A172 (cell line): ENCODE results near the gene DYNLL2. TPM values are rescaled to one million over a fixed set of nuclear protein-coding genes. Genes with fewer than 3 reads are reported as not detected.
A peak's percentile ranks its signal among the peaks of the same experiment; 100 is the strongest.
"Not testable (repeated sequence)": the region's sequence is repeated elsewhere in the genome, so short reads cannot be mapped to it uniquely, and the experiment has no call there.

ENCODE experiments used
- DNase-seq: peaks from one replicate; pipeline ENCODE4 v3.0.0-alpha.2; 2015; ENCODE audit warnings: low spot score
- total RNA-seq: library from RNA; depleted of rRNA; stranded (reverse); fragments of >200 nt; shearing (Covaris generic); gene quantifications from 2 replicates; pipeline ENCODE4 v1.2.3, GENCODE V29; 2014

DYNLL2 gene
- total RNA-seq, 1 experiment from 2014 or later = 21.0 TPM

DNA sequence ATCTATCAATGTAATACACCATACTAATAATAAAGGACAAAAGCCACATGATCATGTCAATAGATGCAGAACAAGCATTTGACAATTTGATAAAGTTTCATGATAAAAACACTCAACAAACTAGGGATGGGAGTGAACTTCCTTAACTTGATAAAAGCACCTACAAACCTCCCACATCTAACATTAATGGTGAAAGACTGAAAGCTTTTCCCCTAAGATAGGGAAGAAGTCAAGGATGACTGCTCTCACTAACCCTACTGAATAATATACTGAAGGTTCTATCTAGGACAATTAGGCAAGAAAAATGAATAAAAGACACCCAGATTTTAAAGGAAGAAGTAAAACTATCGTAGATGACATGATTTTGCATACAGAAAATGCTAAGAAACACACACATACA lies 10.4 kb upstream of the DYNLL2 start:
- no peak for DNase-seq

DNA sequence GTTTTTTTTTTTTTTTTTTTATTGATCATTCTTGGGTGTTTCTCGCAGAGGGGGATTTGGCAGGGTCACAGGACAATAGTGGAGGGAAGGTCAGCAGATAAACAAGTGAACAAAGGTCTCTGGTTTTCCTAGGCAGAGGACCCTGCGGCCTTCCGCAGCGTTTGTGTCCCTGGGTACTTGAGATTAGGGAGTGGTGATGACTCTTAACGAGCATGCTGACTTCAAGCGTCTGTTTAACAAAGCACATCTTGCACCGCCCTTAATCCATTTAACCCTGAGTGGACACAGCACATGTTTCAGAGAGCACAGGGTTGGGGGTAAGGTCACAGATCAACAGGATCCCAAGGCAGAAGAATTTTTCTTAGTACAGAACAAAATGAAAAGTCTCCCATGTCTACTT lies 10.0 kb upstream of the DYNLL2 start:
- DNase-seq = not testable (repeated sequence)

DNA sequence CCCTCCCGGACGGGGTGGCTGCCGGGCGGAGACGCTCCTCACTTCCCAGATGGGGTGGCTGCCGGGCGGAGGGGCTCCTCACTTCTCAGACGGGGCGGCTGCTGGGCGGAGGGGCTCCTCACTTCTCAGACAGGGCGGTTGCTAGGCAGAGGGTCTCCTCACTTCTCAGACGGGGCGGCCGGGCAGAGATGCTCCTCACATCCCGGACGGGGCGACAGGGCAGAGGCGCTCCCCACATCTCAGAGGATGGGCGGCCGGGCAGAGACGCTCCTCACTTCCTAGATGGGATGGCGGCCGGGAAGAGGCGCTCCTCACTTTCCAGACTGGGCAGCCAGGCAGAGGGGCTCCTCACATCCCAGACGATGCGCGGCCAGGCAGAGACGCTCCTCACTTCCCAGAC lies 8.8 kb upstream of the DYNLL2 start:
- DNase-seq = not testable (repeated sequence)

DNA sequence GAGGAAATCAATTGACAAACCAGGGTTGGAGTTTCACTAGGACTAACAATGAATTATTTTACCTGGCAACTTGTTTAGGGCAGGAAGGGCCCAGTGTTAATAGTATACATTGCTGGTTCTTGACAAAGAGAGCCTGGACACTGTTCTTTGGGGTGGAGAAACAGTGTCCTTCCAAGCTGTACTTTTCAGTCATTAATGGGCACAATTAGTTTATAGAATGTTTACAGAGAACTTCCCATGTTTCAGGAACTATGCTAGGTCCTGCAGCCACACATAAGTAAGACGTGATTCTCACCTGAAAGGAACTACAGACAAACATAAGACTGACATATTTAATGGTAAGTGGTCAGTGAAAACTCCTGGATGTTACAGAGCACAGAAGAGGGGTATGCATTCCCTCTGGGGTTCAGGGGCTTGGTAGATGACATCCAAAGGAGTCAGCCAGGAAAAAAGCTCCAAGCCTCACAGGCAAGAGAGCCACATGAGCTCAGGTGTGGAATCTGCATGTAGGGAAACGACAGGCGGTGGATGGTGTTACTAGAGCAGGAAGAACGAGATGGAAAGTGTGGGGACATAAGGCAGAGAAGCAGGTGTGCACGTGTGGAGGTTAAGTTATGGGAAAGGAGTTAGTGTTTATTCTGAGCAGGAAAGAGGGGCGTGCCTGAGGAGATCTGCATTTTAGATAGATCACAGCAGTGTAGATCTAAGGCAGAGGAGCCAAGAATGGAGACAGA lies 3.8 kb upstream of the DYNLL2 start:
- DNase-seq = no peak

DNA sequence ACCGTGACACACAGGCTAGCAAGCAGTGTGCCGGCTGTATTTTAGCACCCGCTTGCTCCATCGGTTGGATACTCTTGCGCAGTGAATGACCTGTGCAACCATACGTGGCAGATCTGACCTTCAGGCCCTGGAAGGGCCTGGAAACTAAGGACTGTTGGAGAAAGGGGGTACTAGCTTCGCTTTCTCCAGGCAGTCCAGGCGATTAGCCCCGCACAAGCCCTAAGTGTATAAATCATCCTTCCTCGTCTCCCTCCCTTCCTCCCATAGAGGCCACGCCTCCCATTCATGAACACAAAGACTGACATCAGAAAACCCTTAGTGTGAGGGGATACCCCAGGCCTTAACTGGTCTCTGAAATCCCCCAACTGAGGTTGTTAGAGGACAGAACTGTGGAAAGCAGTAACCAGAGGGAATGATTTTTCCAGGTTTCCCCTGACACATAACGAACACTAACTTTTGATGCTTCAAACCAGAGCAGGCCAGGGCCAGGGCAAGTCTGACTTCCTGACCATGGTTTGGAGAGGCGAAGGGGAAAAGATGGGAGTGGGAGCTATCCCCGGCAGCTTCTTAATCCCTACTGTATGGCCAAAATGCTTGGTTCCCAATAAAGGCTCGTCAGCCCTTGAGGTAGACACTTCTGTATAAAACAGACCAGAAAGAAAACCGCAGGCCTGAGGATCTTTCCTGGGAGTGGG lies 1.4 kb upstream of the DYNLL2 start:
- DNase-seq = no peak

GRCh38 chr17:58082341-58082869 lies 814 bp upstream of the DYNLL2 start:
- DNase-seq = no peak

GRCh38 chr17:58083491-58084316 lies 485 bp downstream of the DYNLL2 start:
- peak; percentile 42 for DNase-seq

DNA sequence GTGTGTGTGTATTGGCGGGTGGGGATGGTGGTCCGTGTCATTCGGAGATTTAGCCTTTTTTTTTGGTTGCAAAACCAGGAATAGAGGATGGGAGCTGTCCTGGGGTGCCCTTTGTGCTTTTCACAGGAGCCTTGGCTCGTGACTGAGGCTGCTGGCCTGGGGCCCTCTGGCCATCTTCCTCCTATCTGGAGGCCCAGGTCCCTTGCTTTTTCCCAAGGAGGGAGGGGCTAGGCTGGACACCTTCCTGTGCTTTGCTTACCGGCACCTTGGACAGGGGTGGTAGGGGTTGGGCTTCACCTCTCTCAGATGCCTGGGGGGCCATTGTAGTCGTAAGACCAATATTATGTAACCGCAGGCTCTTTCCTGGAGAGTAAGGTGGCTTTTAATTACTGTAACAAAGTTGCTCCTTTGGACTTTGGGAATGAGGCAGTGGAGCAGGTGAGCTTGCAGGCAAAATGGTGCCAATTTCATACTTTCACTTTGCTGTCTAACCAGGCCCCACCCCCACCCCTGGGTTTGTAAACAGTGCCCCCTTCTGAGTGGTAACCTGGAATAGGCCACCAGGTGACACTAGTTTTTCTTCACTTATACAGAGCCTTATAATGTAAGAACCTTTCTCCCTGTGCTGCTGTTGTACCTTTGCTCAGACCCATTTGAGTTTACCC lies 1.2 kb downstream of the DYNLL2 start:
- peak; percentile 25 for DNase-seq

DNA sequence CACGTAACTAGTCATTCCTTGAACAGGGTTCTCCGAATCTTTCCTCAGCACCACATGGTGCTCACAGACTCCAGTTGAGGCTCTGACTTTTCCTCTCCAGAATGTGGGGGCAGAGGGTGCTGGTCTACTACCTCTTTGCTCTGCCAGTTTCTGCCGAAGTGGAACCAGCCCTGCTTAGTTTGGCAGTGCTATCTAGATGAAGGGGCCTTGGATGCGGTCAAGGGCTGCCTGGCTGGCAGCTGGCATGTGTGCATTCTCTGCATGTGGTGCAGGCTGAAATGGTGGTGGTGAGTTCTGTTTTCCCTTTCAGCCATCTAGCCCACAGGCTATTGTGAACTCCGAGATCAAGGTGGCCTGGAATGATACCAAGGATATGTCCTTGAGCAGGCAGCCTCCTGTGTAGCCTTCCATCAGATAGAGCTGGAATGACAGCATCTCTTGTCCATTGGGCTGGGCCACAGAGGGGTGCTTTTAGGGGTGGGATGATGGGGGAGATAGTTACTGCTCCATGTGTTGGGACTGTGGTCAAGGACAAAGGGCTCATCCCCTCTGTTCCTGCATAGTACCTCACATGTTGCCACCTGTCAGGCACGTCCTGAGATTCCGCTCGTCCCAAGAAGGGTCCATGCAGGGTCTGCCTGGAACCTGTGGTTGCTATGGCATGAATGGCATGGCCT lies 2.0 kb downstream of the DYNLL2 start:
- no peak for DNase-seq

- no peak for DNase-seq
Measured at GRCh38 chr17:58086953-58087352, 3.7 kb downstream of the DYNLL2 start.

DNA sequence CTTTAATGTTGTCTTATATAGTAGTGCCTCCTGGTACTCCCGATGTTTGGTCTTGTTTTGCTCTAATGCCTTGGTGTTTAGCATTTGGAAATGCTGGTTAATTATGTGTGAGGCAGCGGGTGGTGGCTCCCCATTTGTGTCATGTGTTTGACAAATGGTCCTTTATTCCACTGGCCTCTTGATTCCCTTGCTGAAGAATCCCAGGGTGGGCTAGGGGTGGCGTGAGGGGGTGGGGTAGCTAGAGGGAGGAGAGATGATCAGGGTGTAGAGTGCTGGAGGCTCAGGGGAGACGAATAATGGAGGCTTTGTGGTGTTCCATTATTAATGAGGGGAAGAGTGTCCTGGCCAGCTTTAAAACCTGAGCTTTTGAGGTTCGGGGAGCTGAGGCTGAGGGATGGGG lies 5.4 kb downstream of the DYNLL2 start:
- no peak for DNase-seq

- DNase-seq = no peak
Measured at GRCh38 chr17:58089111-58089510, 5.9 kb downstream of the DYNLL2 start.

- DNase-seq = no peak
Measured at GRCh38 chr17:58091024-58091567, 7.9 kb downstream of the DYNLL2 start.

- no peak for DNase-seq
Measured at GRCh38 chr17:58092101-58092796, 9.0 kb downstream of the DYNLL2 start.

DNA sequence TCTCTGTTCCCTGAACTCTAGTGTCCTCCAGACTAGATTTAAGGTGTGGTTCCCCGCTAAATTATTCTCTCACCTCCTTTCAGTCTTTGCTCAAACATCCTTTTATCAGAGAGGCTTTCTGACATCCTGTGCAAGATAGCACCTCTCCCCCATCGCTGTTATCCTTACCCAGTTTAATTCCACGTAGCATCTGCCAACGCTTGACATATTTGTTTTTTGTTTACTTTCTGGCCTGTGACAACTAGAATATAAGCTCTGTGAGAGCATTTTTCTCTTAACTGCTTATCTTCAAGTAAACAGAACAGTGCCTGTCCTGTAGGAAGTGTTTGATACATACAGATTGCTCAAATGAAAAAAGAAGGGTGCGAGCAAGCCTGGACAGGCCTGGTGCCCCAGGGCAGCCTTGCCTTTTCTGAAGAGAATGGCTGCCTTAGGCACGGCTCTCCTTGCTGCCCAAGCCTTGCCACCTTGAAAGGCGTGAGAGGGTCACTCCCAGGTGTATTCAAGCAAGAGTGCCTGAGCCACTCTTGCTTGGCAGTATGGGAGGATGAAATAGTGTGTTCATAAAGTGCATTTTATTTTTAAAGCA lies 9.7 kb downstream of the DYNLL2 start:
- DNase-seq = no peak

DNA sequence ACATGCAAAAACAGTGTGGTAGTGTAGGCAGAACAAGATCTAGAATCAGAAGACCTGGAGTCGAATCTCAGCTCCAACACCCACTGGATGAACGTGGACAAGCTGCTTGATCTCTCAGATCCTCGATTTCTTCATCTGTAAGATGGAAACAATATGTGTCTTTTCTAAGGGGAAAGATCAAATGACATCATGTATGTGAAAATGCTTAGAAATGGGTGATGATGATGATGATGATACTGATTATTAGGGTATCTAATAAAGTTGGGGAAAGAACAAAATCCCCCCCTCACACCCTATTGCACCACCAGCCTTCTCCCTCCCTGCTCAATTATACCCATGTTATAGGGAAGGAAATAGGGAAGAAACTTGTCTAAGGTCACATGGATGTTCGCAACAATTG lies 10.9 kb downstream of the DYNLL2 start:
- no peak for DNase-seq

GRCh38 chr17:58096892-58097291 lies 13.7 kb downstream of the DYNLL2 start:
- no peak for DNase-seq

GRCh38 chr17:58097384-58098088 lies 14.3 kb downstream of the DYNLL2 start:
- no peak for DNase-seq

GRCh38 chr17:58100506-58100905 lies 17.3 kb downstream of the DYNLL2 start:
- no peak for DNase-seq
